Loucy (cell line): Measurements from ENCODE around the gene CHRNA1.

Source experiments
- H2AFZ ChIP-seq: fragments of 200-600 bp; sonication (generic); 2 replicates; pipeline ENCODE4 v1.6.0; 2016; ENCODE audit warnings: antibody characterized with exemption, mild to moderate bottlenecking, low read length, moderate library complexity
- H3F3A ChIP-seq: fragments of 200-600 bp; 2 replicates; pipeline ENCODE4 v1.6.0; 2016; ENCODE audit warnings: antibody characterized with exemption, low read depth, mild to moderate bottlenecking
- H3K27me3 ChIP-seq: fragments of 200-600 bp; sonication (generic); 2 replicates; pipeline ENCODE4 v1.6.1; 2014; ENCODE audit warnings: low read length, mild to moderate bottlenecking; ENCODE audit not compliant: insufficient read depth, poor library complexity, severe bottlenecking
- H3K36me3 ChIP-seq: fragments of 200-600 bp; sonication (generic); 2 replicates; pipeline ENCODE4 v1.6.1; 2016; ENCODE audit warnings: low read length; ENCODE audit not compliant: insufficient read depth
- H3K4me1 ChIP-seq: fragments of 200-600 bp; sonication (generic); 2 replicates; pipeline ENCODE4 v1.5.1; 2014; ENCODE audit warnings: low read length, mild to moderate bottlenecking; ENCODE audit not compliant: insufficient read depth, poor library complexity, severe bottlenecking
- H3K4me2 ChIP-seq: fragments of 200-600 bp; sonication (generic); 2 replicates; pipeline ENCODE4 v1.6.0; 2014; ENCODE audit warnings: antibody characterized with exemption, low read length, low read depth, mild to moderate bottlenecking; ENCODE audit not compliant: poor library complexity, severe bottlenecking
- H3K4me3 ChIP-seq: fragments of 200-600 bp; sonication (generic); 2 replicates; pipeline ENCODE4 v1.5.1; 2014; ENCODE audit warnings: low read length, mild to moderate bottlenecking, mixed read lengths; ENCODE audit not compliant: poor library complexity, severe bottlenecking
- H3K79me2 ChIP-seq: fragments of 200-600 bp; sonication (generic); 2 replicates; pipeline ENCODE4 v1.6.1; 2014; ENCODE audit warnings: low read length; ENCODE audit not compliant: insufficient read depth
- H3K9ac ChIP-seq: fragments of 200-600 bp; sonication (generic); 2 replicates; pipeline ENCODE4 v1.6.0; 2014; ENCODE audit warnings: mild to moderate bottlenecking, low read depth, low read length, moderate library complexity; ENCODE audit not compliant: poor library complexity, severe bottlenecking
- H3K9me2 ChIP-seq: fragments of 200-600 bp; sonication (generic); replicated peaks from 2 replicates; pipeline ENCODE4 v1.6.1; 2016; ENCODE audit warnings: low read depth, low read length, mixed read lengths
- H3K9me3 ChIP-seq: fragments of 200-600 bp; sonication (generic); 2 replicates; pipeline ENCODE4 v1.6.1; 2014; ENCODE audit warnings: mild to moderate bottlenecking, antibody characterized with exemption, low read length, low read depth; ENCODE audit not compliant: insufficient read depth
- H4K20me1 ChIP-seq: fragments of 200-600 bp; sonication (generic); 2 replicates; pipeline ENCODE4 v1.6.0; 2014; ENCODE audit warnings: antibody characterized with exemption, low read length, mild to moderate bottlenecking; ENCODE audit not compliant: insufficient read depth, poor library complexity, severe bottlenecking
- CTCF ChIP-seq: fragments of 200-600 bp; sonication (generic); conservative IDR thresholded peaks from 2 replicates; pipeline ENCODE4 v1.5.1; 2014; ENCODE audit warnings: mild to moderate bottlenecking, antibody characterized with exemption, low read length
- EZH2phosphoT487 ChIP-seq: fragments of 200-600 bp; IDR thresholded peaks from 2 replicates; pipeline ENCODE4 v1.6.1; 2018; ENCODE audit warnings: antibody characterized with exemption, mild to moderate bottlenecking, moderate library complexity, borderline replicate concordance

CHRNA1 gene

GRCh38 chr2:174703430-174703829 is 60.8 kb downstream of the CHRNA1 start:
- TF ChIP-seq CTCF (no peak), EZH2phosphoT487 (no peak)
- Histone ChIP-seq H3F3A (no peaks in the 10 kb centered on the region), H3K4me2 (no peak overlapping the region), H3K9me2 (no peaks in the 10 kb centered on the region), H3K9ac (no peak overlapping the region), H3K27me3 (peaks cover 44% of the 10 kb centered on the region), H3K4me1 (no peaks in the 10 kb centered on the region), H3K79me2 (no peaks in the 10 kb centered on the region), H2AFZ (no peak overlapping the region), H4K20me1 (no peaks in the 10 kb centered on the region), H3K9me3 (no peaks in the 10 kb centered on the region), H3K4me3 (no peak overlapping the region), H3K36me3 (no peaks in the 10 kb centered on the region)

GRCh38 chr2:174702541-174702940 is 61.7 kb downstream of the CHRNA1 start:
- Histone ChIP-seq H3K4me3 (no peak overlapping the region), H3K9me3 (no peaks in the 10 kb centered on the region), H3K9me2 (no peaks in the 10 kb centered on the region), H3K79me2 (no peaks in the 10 kb centered on the region), H2AFZ (no peak overlapping the region), H3K4me1 (no peaks in the 10 kb centered on the region), H3F3A (no peaks in the 10 kb centered on the region), H3K36me3 (no peaks in the 10 kb centered on the region), H3K9ac (no peak overlapping the region), H3K27me3 (peaks cover 35% of the 10 kb centered on the region), H3K4me2 (no peak overlapping the region), H4K20me1 (no peaks in the 10 kb centered on the region)
- no peak for TF ChIP-seq EZH2phosphoT487
- no peak for TF ChIP-seq CTCF

- no peak for TF ChIP-seq EZH2phosphoT487
- TF ChIP-seq CTCF = peak; percentile 71
- Histone ChIP-seq H3K79me2 (no peaks in the 10 kb centered on the region), H3K27me3 (peaks cover 26% of the 10 kb centered on the region), H3F3A (no peaks in the 10 kb centered on the region), H3K4me1 (no peaks in the 10 kb centered on the region), H3K4me2 (no peak overlapping the region), H3K9ac (no peak overlapping the region), H2AFZ (no peak overlapping the region), H3K4me3 (no peak overlapping the region), H4K20me1 (no peaks in the 10 kb centered on the region), H3K36me3 (no peaks in the 10 kb centered on the region), H3K9me2 (no peaks in the 10 kb centered on the region), H3K9me3 (no peaks in the 10 kb centered on the region)
Measured at GRCh38 chr2:174699993-174700766, 64.1 kb downstream of the CHRNA1 start.
